ENCODE results near the gene CLDN2. TPM values are rescaled to one million over a fixed set of nuclear protein-coding genes. Genes with fewer than 3 reads are reported as not detected.
"Not testable (repeated sequence)": the region's sequence is repeated elsewhere in the genome, so short reads cannot be mapped to it uniquely, and the experiment has no call there.

CLDN2 gene
- polyA plus RNA-seq (ENCODE audit: low read depth in 6 of 6) = not detected

- Mint-ChIP-seq H3K27me3 (peaks cover 7 to 33% (median 29%) of the 10 kb centered on the region in 3 donors), H3K36me3 (no peaks in the 10 kb centered on the region), H3K9me3 (peaks cover 0 to 3% (median 0%) of the 10 kb centered on the region in 7 donors), H3K27ac (no peak within 1 kb of the TSS), H3K4me3 (no peak within 1 kb of the TSS), H3K4me1 (no peaks in the 10 kb centered on the region)
- no peak for ATAC-seq (ENCODE audit: low read depth in 2 of 2)
- no peak for DNase-seq
Measured at GRCh38 chrX:106919932-106920452, at the start of gene CLDN2. CLDN2 (plus strand) TSS chrX:106920402; CDS start chrX:106928229, 7,827 bp downstream.

- H3K27ac Mint-ChIP-seq; DNase-seq; ATAC-seq (ENCODE audit: low read depth in 2 of 2); H3K36me3 Mint-ChIP-seq; H3K4me3 Mint-ChIP-seq; H3K4me1 Mint-ChIP-seq; H3K9me3 Mint-ChIP-seq: not testable (repeated sequence)
- H3K27me3 Mint-ChIP-seq = peaks cover 0 to 19% (median 0%) of the 10 kb centered on the region in 3 donors
Measured at GRCh38 chrX:106872796-106873195, 47.4 kb upstream of the CLDN2 start.

GRCh38 chrX:106874075-106874474, 46.1 kb upstream of the CLDN2 start:
- no peak overlapping the region for H3K4me3 Mint-ChIP-seq
- no peak for DNase-seq
- H3K27ac Mint-ChIP-seq = no peak overlapping the region
- no peaks in the 10 kb centered on the region for H3K9me3 Mint-ChIP-seq
- no peaks in the 10 kb centered on the region for H3K4me1 Mint-ChIP-seq
- no peaks in the 10 kb centered on the region for H3K36me3 Mint-ChIP-seq
- peaks cover 0 to 23% (median 2%) of the 10 kb centered on the region in 3 donors for H3K27me3 Mint-ChIP-seq
- no peak for ATAC-seq (ENCODE audit: low read depth in 2 of 2)

GRCh38 chrX:106875151-106875550, 45.1 kb upstream of the CLDN2 start:
- Mint-ChIP-seq H3K4me3 (no peak overlapping the region), H3K9me3 (no peaks in the 10 kb centered on the region), H3K36me3 (no peaks in the 10 kb centered on the region), H3K27ac (no peak overlapping the region), H3K27me3 (peaks cover 0 to 29% (median 6%) of the 10 kb centered on the region in 3 donors), H3K4me1 (no peaks in the 10 kb centered on the region)
- DNase-seq = no peak
- ATAC-seq (ENCODE audit: low read depth in 2 of 2) = no peak

- peaks cover 0 to 6% (median 0%) of the 10 kb centered on the region in 7 donors for H3K9me3 Mint-ChIP-seq
- H3K4me3 Mint-ChIP-seq = no peak overlapping the region
- H3K4me1 Mint-ChIP-seq = no peaks in the 10 kb centered on the region
- H3K27me3 Mint-ChIP-seq = peaks cover 18 to 44% (median 18%) of the 10 kb centered on the region in 3 donors
- H3K27ac Mint-ChIP-seq = peak overlapping the region in 1 of 6 donors; percentile 34
- no peaks in the 10 kb centered on the region for H3K36me3 Mint-ChIP-seq
- no peak for ATAC-seq (ENCODE audit: low read depth in 2 of 2)
- DNase-seq = no peak
Measured at GRCh38 chrX:106889468-106889867, 30.7 kb upstream of the CLDN2 start.

- no peak overlapping the region for H3K27ac Mint-ChIP-seq
- H3K27me3 Mint-ChIP-seq = peaks cover 18 to 59% (median 21%) of the 10 kb centered on the region in 3 donors
- no peak for DNase-seq
- no peak for ATAC-seq (ENCODE audit: low read depth in 2 of 2)
- H3K36me3 Mint-ChIP-seq = no peaks in the 10 kb centered on the region
- no peaks in the 10 kb centered on the region for H3K4me1 Mint-ChIP-seq
- no peak overlapping the region for H3K4me3 Mint-ChIP-seq
- peaks cover 0 to 6% (median 0%) of the 10 kb centered on the region in 7 donors for H3K9me3 Mint-ChIP-seq
Measured at GRCh38 chrX:106891762-106892460, 28.3 kb upstream of the CLDN2 start.

GRCh38 chrX:106894392-106894909, 25.8 kb upstream of the CLDN2 start:
- Mint-ChIP-seq H3K9me3 (peaks cover 0 to 1% (median 0%) of the 10 kb centered on the region in 7 donors), H3K4me3 (no peak overlapping the region), H3K4me1 (no peaks in the 10 kb centered on the region), H3K27ac (no peak overlapping the region), H3K27me3 (peaks cover 10 to 52% (median 15%) of the 10 kb centered on the region in 3 donors), H3K36me3 (no peaks in the 10 kb centered on the region)
- peak; percentile 24 for DNase-seq
- peak in 1 of 2 donors; percentile 40 for ATAC-seq (ENCODE audit: low read depth in 2 of 2)

GRCh38 chrX:106894978-106895452, 25.2 kb upstream of the CLDN2 start:
- H3K27me3 Mint-ChIP-seq = peaks cover 10 to 47% (median 15%) of the 10 kb centered on the region in 3 donors
- H3K36me3 Mint-ChIP-seq = no peaks in the 10 kb centered on the region
- H3K4me3 Mint-ChIP-seq = peak overlapping the region in 1 of 8 donors; percentile 63
- H3K27ac Mint-ChIP-seq = no peak overlapping the region
- H3K9me3 Mint-ChIP-seq = peaks cover 0 to 1% (median 0%) of the 10 kb centered on the region in 7 donors
- ATAC-seq (ENCODE audit: low read depth in 2 of 2) (no peak), DNase-seq (no peak)
- no peaks in the 10 kb centered on the region for H3K4me1 Mint-ChIP-seq

GRCh38 chrX:106897259-106897658, 22.9 kb upstream of the CLDN2 start:
- Mint-ChIP-seq H3K9me3 (peaks cover 0 to 1% (median 0%) of the 10 kb centered on the region in 7 donors), H3K27ac (no peak overlapping the region), H3K36me3 (no peaks in the 10 kb centered on the region), H3K27me3 (peaks cover 0 to 39% (median 10%) of the 10 kb centered on the region in 3 donors), H3K4me3 (no peak overlapping the region), H3K4me1 (no peaks in the 10 kb centered on the region)
- no peak for DNase-seq
- ATAC-seq (ENCODE audit: low read depth in 2 of 2) = no peak

- Mint-ChIP-seq H3K9me3 (peaks cover 0 to 1% (median 0%) of the 10 kb centered on the region in 7 donors), H3K36me3 (no peaks in the 10 kb centered on the region), H3K27ac (no peak overlapping the region), H3K4me3 (no peak overlapping the region), H3K4me1 (no peaks in the 10 kb centered on the region), H3K27me3 (peaks cover 0 to 27% (median 6%) of the 10 kb centered on the region in 3 donors)
- peak; percentile 11 for DNase-seq
- peak; percentile 53 to 55 for ATAC-seq (ENCODE audit: low read depth in 2 of 2)
Measured at GRCh38 chrX:106898462-106898861, 21.7 kb upstream of the CLDN2 start.

GRCh38 chrX:106899276-106899675, 20.9 kb upstream of the CLDN2 start:
- Mint-ChIP-seq H3K36me3 (no peaks in the 10 kb centered on the region), H3K9me3 (peaks cover 0 to 1% (median 0%) of the 10 kb centered on the region in 7 donors), H3K4me1 (no peaks in the 10 kb centered on the region), H3K27ac (peak overlapping the region in 2 of 6 donors; percentile 12 to 89), H3K4me3 (no peak overlapping the region), H3K27me3 (peaks cover 0 to 24% (median 5%) of the 10 kb centered on the region in 3 donors)
- ATAC-seq (ENCODE audit: low read depth in 2 of 2) (no peak), DNase-seq (no peak)

GRCh38 chrX:106899841-106900240, 20.4 kb upstream of the CLDN2 start:
- DNase-seq = no peak
- H3K4me1 Mint-ChIP-seq = no peaks in the 10 kb centered on the region
- H3K27ac Mint-ChIP-seq = no peak overlapping the region
- H3K9me3 Mint-ChIP-seq = peaks cover 0 to 1% (median 0%) of the 10 kb centered on the region in 7 donors
- ATAC-seq (ENCODE audit: low read depth in 2 of 2) = no peak
- peaks cover 0 to 24% (median 5%) of the 10 kb centered on the region in 3 donors for H3K27me3 Mint-ChIP-seq
- no peaks in the 10 kb centered on the region for H3K36me3 Mint-ChIP-seq
- no peak overlapping the region for H3K4me3 Mint-ChIP-seq

GRCh38 chrX:106901341-106901740, 18.9 kb upstream of the CLDN2 start:
- ATAC-seq (ENCODE audit: low read depth in 2 of 2) (no peak), DNase-seq (no peak)
- no peaks in the 10 kb centered on the region for H3K36me3 Mint-ChIP-seq
- H3K4me3 Mint-ChIP-seq = no peak overlapping the region
- peaks cover 0 to 11% (median 1%) of the 10 kb centered on the region in 3 donors for H3K27me3 Mint-ChIP-seq
- H3K27ac Mint-ChIP-seq = peak overlapping the region in 1 of 6 donors; percentile 91
- H3K4me1 Mint-ChIP-seq = no peaks in the 10 kb centered on the region
- H3K9me3 Mint-ChIP-seq = peaks cover 0 to 1% (median 0%) of the 10 kb centered on the region in 7 donors

All from naive B cell (primary cell).